ENCODE measurements around the gene MKRN1.

MKRN1 gene

GRCh38 chr7:140484479-140484878 is 5.2 kb upstream of the MKRN1 start:
- TF ChIP-seq, protein P1, sequence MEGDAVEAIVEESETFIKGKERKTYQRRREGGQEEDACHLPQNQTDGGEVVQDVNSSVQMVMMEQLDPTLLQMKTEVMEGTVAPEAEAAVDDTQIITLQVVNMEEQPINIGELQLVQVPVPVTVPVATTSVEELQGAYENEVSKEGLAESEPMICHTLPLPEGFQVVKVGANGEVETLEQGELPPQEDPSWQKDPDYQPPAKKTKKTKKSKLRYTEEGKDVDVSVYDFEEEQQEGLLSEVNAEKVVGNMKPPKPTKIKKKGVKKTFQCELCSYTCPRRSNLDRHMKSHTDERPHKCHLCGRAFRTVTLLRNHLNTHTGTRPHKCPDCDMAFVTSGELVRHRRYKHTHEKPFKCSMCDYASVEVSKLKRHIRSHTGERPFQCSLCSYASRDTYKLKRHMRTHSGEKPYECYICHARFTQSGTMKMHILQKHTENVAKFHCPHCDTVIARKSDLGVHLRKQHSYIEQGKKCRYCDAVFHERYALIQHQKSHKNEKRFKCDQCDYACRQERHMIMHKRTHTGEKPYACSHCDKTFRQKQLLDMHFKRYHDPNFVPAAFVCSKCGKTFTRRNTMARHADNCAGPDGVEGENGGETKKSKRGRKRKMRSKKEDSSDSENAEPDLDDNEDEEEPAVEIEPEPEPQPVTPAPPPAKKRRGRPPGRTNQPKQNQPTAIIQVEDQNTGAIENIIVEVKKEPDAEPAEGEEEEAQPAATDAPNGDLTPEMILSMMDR (conservative IDR thresholded peaks at IDR 0.05; ENCODE audit: low read depth, low read length) = no peak
- no peak overlapping the region for H3K4me3 ChIP-seq (ENCODE audit: low read length)
- no peak for DNase-seq (ENCODE audit: low read depth)

DNA sequence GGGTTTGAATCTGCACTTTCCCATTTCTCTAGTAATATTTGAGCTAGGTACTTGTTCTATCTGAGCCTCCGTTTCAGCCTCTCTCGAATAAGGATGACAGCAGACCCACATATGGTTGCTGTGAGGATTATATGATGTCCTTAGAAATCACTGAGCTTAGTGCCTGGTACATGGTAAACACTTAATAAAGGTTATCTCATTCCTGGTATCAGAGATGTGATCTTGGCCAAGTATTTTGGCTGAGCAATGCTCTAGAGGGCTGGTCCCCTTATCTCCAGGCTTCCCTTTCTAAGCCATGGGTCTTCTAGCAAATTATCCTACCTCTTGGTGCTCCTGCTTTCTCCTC is 407 bp upstream of the MKRN1 start:
- TF ChIP-seq, protein P1 (conservative IDR thresholded peaks at IDR 0.05; ENCODE audit: low read depth, low read length) = no peak
- peak overlapping the region; percentile 82 for H3K4me3 ChIP-seq (ENCODE audit: low read length)
- DNase-seq (ENCODE audit: low read depth) = no peak

GRCh38 chr7:140478246-140479061 is 851 bp downstream of the MKRN1 start:
- peak; percentile 8 for DNase-seq (ENCODE audit: low read depth)
- TF ChIP-seq, protein P1 (conservative IDR thresholded peaks at IDR 0.05; ENCODE audit: low read depth, low read length) = no peak
- peak overlapping the region; percentile 82 for H3K4me3 ChIP-seq (ENCODE audit: low read length)

DNA sequence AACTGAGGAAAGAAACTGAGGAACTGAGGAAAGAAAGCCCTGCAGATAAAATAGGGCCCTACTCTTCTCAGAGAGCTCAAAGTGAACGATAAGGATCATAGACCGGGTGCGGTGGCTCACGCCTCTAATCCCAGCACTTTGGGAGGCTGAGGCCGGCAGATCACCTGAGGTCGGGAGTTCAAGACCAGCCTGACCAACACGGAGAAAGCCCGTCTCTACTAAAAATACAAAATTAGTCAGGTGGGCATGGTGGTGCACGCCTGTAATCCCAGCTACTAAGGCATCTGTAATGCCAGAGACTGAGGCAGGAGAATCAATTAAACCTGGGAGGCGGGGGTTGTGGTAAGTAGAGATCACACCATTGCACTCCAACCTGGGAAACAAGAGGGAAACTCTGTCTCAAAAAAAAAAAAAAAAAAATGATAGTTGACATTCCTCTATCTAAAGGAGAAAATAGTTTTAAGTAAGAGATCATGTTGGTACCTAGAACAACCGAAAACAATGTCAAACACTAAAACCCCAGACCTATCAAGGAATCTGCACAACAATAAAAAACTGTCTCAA is 2.5 kb downstream of the MKRN1 start:
- no peak overlapping the region for H3K4me3 ChIP-seq (ENCODE audit: low read length)
- TF ChIP-seq, protein P1 (conservative IDR thresholded peaks at IDR 0.05; ENCODE audit: low read depth, low read length) = no peak
- DNase-seq (ENCODE audit: low read depth) = no peak

- H3K4me3 ChIP-seq (ENCODE audit: low read length) = no peak overlapping the region
- no peak for DNase-seq (ENCODE audit: low read depth)
- TF ChIP-seq, protein P1 (conservative IDR thresholded peaks at IDR 0.05; ENCODE audit: low read depth, low read length) = peak; percentile 52
These were observed 3.5 kb downstream of the MKRN1 start for GRCh38 chr7:140475747-140476333.

- no peak for DNase-seq (ENCODE audit: low read depth)
- TF ChIP-seq, protein P1 (conservative IDR thresholded peaks at IDR 0.05; ENCODE audit: low read depth, low read length) = no peak
These were observed 16.2 kb downstream of the MKRN1 start for GRCh38 chr7:140463111-140463510.

More at GRCh38 chr7:140463111-140463510, 16.2 kb downstream of the MKRN1 start:
- no peak overlapping the region for H3K4me3 ChIP-seq (ENCODE audit: low read length)
